ENCODE results near the gene SLC2A10. TPM values are rescaled to one million over a fixed set of nuclear protein-coding genes. Genes with fewer than 3 reads are reported as not detected.

The SLC2A10 gene
- total RNA-seq, 1 donor from 2014 or later, result 19.4 TPM

DNA sequence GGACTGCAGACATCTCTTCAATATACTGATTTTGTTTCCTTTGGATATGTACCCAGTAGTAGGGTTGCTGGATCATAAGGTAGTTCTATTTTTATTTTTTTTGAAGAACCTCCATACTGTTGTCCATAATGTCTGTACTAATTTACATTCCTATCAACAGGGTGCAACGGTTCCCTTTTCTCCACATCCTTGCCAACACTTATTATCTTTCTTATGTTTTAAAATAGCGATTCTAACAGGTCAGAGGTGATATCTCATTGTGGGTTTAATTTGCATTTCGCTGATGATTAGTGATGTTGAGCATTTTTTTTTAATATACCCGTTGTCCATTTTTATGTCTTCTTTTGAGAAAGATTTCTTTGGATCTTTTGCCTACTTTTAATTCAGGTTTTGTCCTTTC lies 18.3 kb upstream of the SLC2A10 start:
- Mint-ChIP-seq H3K36me3 (ENCODE audit: low read depth, unreplicated experiment) (peaks cover 5% of the 10 kb centered on the region), H3K4me3 (ENCODE audit: unreplicated experiment) (no peak overlapping the region), H3K27me3 (ENCODE audit: unreplicated experiment) (peaks cover 2% of the 10 kb centered on the region), H3K9me3 (ENCODE audit: unreplicated experiment) (no peaks in the 10 kb centered on the region), H3K27ac (ENCODE audit: unreplicated experiment) (no peak overlapping the region), H3K4me1 (ENCODE audit: unreplicated experiment) (peaks cover 16% of the 10 kb centered on the region)
- TF ChIP-seq CTCF (IDR thresholded peaks at IDR 0.05; ENCODE audit: unreplicated experiment), result no peak
- DNase-seq (ENCODE audit: low spot score), result no peak

- no peak for DNase-seq (ENCODE audit: low spot score)
- Mint-ChIP-seq H3K9me3 (ENCODE audit: unreplicated experiment) (no peaks in the 10 kb centered on the region), H3K27me3 (ENCODE audit: unreplicated experiment) (peaks cover 2% of the 10 kb centered on the region), H3K4me3 (ENCODE audit: unreplicated experiment) (no peak overlapping the region), H3K4me1 (ENCODE audit: unreplicated experiment) (peaks cover 7% of the 10 kb centered on the region), H3K36me3 (ENCODE audit: low read depth, unreplicated experiment) (no peaks in the 10 kb centered on the region), H3K27ac (ENCODE audit: unreplicated experiment) (peak overlapping the region; percentile 6)
- no peak for TF ChIP-seq CTCF (IDR thresholded peaks at IDR 0.05; ENCODE audit: unreplicated experiment)
Measured at GRCh38 chr20:46694484-46694883, 15.0 kb upstream of the SLC2A10 start.

- H3K27me3 Mint-ChIP-seq (ENCODE audit: unreplicated experiment), result peaks cover 2% of the 10 kb centered on the region
- TF ChIP-seq CTCF (IDR thresholded peaks at IDR 0.05; ENCODE audit: unreplicated experiment), result no peak
- no peak overlapping the region for H3K27ac Mint-ChIP-seq (ENCODE audit: unreplicated experiment)
- H3K4me3 Mint-ChIP-seq (ENCODE audit: unreplicated experiment), result no peak overlapping the region
- no peaks in the 10 kb centered on the region for H3K36me3 Mint-ChIP-seq (ENCODE audit: low read depth, unreplicated experiment)
- peaks cover 4% of the 10 kb centered on the region for H3K4me1 Mint-ChIP-seq (ENCODE audit: unreplicated experiment)
- no peaks in the 10 kb centered on the region for H3K9me3 Mint-ChIP-seq (ENCODE audit: unreplicated experiment)
- DNase-seq (ENCODE audit: low spot score), result no peak
Measured at GRCh38 chr20:46695892-46696291, 13.6 kb upstream of the SLC2A10 start.

GRCh38 chr20:46696791-46697279 lies 12.6 kb upstream of the SLC2A10 start:
- H3K4me3 Mint-ChIP-seq (ENCODE audit: unreplicated experiment), result no peak overlapping the region
- peaks cover 2% of the 10 kb centered on the region for H3K27me3 Mint-ChIP-seq (ENCODE audit: unreplicated experiment)
- H3K27ac Mint-ChIP-seq (ENCODE audit: unreplicated experiment), result no peak overlapping the region
- H3K4me1 Mint-ChIP-seq (ENCODE audit: unreplicated experiment), result peaks cover 4% of the 10 kb centered on the region
- TF ChIP-seq CTCF (IDR thresholded peaks at IDR 0.05; ENCODE audit: unreplicated experiment), result no peak
- DNase-seq (ENCODE audit: low spot score), result no peak
- no peaks in the 10 kb centered on the region for H3K36me3 Mint-ChIP-seq (ENCODE audit: low read depth, unreplicated experiment)
- no peaks in the 10 kb centered on the region for H3K9me3 Mint-ChIP-seq (ENCODE audit: unreplicated experiment)

GRCh38 chr20:46698788-46699187 lies 10.7 kb upstream of the SLC2A10 start:
- H3K27ac Mint-ChIP-seq (ENCODE audit: unreplicated experiment), result no peak overlapping the region

More at GRCh38 chr20:46698788-46699187, 10.7 kb upstream of the SLC2A10 start:
- Mint-ChIP-seq H3K36me3 (ENCODE audit: low read depth, unreplicated experiment) (no peaks in the 10 kb centered on the region), H3K4me3 (ENCODE audit: unreplicated experiment) (no peak overlapping the region), H3K9me3 (ENCODE audit: unreplicated experiment) (no peaks in the 10 kb centered on the region), H3K27me3 (ENCODE audit: unreplicated experiment) (peaks cover 3% of the 10 kb centered on the region), H3K4me1 (ENCODE audit: unreplicated experiment) (peaks cover 4% of the 10 kb centered on the region)
- no peak for DNase-seq (ENCODE audit: low spot score)
- TF ChIP-seq CTCF (IDR thresholded peaks at IDR 0.05; ENCODE audit: unreplicated experiment), result no peak

Data from endothelial cell (in vitro differentiated cells).